ENCODE data around the gene MAPRE3. TPM values are rescaled to one million over a fixed set of nuclear protein-coding genes. Genes with fewer than 3 reads are reported as not detected.

Gene MAPRE3
- total and polyA plus RNA-seq, 2 donors (not counting 3 experiments of a cell fraction or from before 2014, with no cell fraction given): 4.4 to 6.1 TPM

DNA sequence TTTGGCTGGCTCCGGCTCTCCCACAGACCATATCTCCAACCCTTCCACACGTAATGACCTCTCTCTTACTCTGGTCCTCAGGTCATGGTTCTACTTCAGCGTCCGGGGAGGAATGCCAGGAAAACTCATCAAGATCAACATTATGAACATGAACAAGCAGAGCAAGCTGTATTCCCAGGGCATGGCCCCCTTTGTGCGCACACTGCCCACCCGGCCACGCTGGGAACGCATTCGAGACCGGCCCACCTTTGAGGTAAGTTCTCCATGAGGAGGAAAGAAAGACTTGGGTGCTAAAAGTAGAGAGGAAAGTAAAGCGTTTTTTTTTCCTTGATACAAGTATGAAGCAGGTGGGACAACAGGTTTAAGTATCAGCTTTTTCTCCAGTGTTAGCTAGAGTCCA is 82.9 kb downstream of the MAPRE3 start:
- no peak overlapping the region for H3K4me2 ChIP-seq (ENCODE audit: insufficient read depth, low read length)
- no peaks in the 10 kb centered on the region for H3K79me2 ChIP-seq (ENCODE audit: control insufficient read depth, insufficient read depth, low read length)
- H3K4me3 ChIP-seq (replicated peaks in 1 of 3; ENCODE audit: insufficient read depth in 1 of 3, low read depth in 1 of 3, low read length in 3 of 3): no peak overlapping the region
- intact Hi-C loops (cut with micrococcal nuclease) (no loop called here), dilution Hi-C loops (cut with MboI; ENCODE audit: extremely low pct_ligation_motif_present, low sequenced_read_pairs) (no loop called here)
- H3K9me1 ChIP-seq (replicated peaks; ENCODE audit: control insufficient read depth, extremely low read depth, insufficient read depth, low read length): no peaks in the 10 kb centered on the region
- H2AFZ ChIP-seq (ENCODE audit: low read depth, low read length): no peak overlapping the region
- H4K20me1 ChIP-seq (replicated peaks; ENCODE audit: control insufficient read depth, extremely low read depth, insufficient read depth, low read length): no peaks in the 10 kb centered on the region
- H3K27ac ChIP-seq (ENCODE audit: insufficient read depth, low read depth, low read length): no peak overlapping the region
- POLR2A ChIA-PET: no interaction called here
- no TSS peak for BruUV-seq (replicated peaks)
- CTCF ChIA-PET: interaction anchor here (3.8 to 5.9 kb wide), 2 partner anchors 19 to 92 kb away, joined by 25 to 34 read pairs; partner anchors contain the start of gene OST4
- FAIRE-seq (no peak), DNase-seq (ENCODE audit: low read depth, low spot score) (no peak)
- peaks cover 3 to 27% of the 10 kb centered on the region in 2 experiments for H3K36me3 ChIP-seq (ENCODE audit: control insufficient read depth in 2 of 2, extremely low read depth in 1 of 2, insufficient read depth in 2 of 2, low read length in 2 of 2)
- peaks cover 12% of the 10 kb centered on the region for H3K4me1 ChIP-seq (ENCODE audit: control insufficient read depth, extremely low read depth, insufficient read depth, low read length)
- TF ChIP-seq, protein P1, sequence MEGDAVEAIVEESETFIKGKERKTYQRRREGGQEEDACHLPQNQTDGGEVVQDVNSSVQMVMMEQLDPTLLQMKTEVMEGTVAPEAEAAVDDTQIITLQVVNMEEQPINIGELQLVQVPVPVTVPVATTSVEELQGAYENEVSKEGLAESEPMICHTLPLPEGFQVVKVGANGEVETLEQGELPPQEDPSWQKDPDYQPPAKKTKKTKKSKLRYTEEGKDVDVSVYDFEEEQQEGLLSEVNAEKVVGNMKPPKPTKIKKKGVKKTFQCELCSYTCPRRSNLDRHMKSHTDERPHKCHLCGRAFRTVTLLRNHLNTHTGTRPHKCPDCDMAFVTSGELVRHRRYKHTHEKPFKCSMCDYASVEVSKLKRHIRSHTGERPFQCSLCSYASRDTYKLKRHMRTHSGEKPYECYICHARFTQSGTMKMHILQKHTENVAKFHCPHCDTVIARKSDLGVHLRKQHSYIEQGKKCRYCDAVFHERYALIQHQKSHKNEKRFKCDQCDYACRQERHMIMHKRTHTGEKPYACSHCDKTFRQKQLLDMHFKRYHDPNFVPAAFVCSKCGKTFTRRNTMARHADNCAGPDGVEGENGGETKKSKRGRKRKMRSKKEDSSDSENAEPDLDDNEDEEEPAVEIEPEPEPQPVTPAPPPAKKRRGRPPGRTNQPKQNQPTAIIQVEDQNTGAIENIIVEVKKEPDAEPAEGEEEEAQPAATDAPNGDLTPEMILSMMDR (IDR thresholded peaks at IDR 0.05; ENCODE audit: extremely low read depth in 1 of 2, insufficient read depth in 1 of 2, low read depth in 1 of 2, low read length in 2 of 2): no peak
- TF ChIP-seq JUN (IDR thresholded peaks at IDR 0.05; ENCODE audit: borderline replicate concordance, insufficient read depth, insufficient read length, low read depth): no peak
- no peak overlapping the region for H3K9ac ChIP-seq (replicated peaks; ENCODE audit: extremely low read depth, insufficient read depth, low read length)
- H3K27me3 ChIP-seq (ENCODE audit: control insufficient read depth in 2 of 2, insufficient read depth in 2 of 2, low read length in 2 of 2): no peaks in the 10 kb centered on the region
- no peaks in the 10 kb centered on the region for H3K9me3 ChIP-seq (replicated peaks; ENCODE audit: control insufficient read depth, insufficient read depth, low read length)

DNA sequence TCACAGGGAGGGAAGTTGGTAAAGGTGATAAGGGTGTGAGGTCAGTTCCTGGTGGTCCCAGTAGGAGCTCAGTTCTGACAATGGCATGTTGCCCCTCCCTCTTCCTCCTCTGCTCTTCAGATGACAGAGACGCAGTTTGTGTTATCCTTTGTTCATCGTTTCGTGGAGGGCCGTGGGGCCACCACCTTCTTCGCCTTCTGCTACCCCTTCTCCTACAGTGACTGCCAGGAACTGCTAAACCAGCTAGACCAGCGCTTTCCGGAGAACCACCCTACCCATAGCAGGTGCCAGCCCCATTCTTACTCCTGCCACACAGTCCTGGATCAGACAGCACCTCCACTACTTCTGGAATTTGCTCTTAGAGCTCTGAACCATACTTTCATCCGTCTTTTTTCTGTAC is 83.3 kb downstream of the MAPRE3 start:
- DNase-seq (ENCODE audit: low read depth, low spot score): no peak
- Histone ChIP-seq H3K36me3 (ENCODE audit: control insufficient read depth in 2 of 2, extremely low read depth in 1 of 2, insufficient read depth in 2 of 2, low read length in 2 of 2) (peaks cover 3 to 28% of the 10 kb centered on the region in 2 experiments), H3K9ac (replicated peaks; ENCODE audit: extremely low read depth, insufficient read depth, low read length) (no peak overlapping the region), H3K9me1 (replicated peaks; ENCODE audit: control insufficient read depth, extremely low read depth, insufficient read depth, low read length) (no peaks in the 10 kb centered on the region), H3K4me1 (ENCODE audit: control insufficient read depth, extremely low read depth, insufficient read depth, low read length) (peaks cover 12% of the 10 kb centered on the region), H3K4me3 (replicated peaks in 1 of 3; ENCODE audit: insufficient read depth in 1 of 3, low read depth in 1 of 3, low read length in 3 of 3) (no peak overlapping the region), H3K27ac (ENCODE audit: insufficient read depth, low read depth, low read length) (no peak overlapping the region), H3K27me3 (ENCODE audit: control insufficient read depth in 2 of 2, insufficient read depth in 2 of 2, low read length in 2 of 2) (no peaks in the 10 kb centered on the region), H2AFZ (ENCODE audit: low read depth, low read length) (no peak overlapping the region), H3K79me2 (ENCODE audit: control insufficient read depth, insufficient read depth, low read length) (no peaks in the 10 kb centered on the region), H4K20me1 (replicated peaks; ENCODE audit: control insufficient read depth, extremely low read depth, insufficient read depth, low read length) (no peaks in the 10 kb centered on the region), H3K9me3 (replicated peaks; ENCODE audit: control insufficient read depth, insufficient read depth, low read length) (no peaks in the 10 kb centered on the region), H3K4me2 (ENCODE audit: insufficient read depth, low read length) (no peak overlapping the region)
- CTCF ChIA-PET: interaction anchor here (0.6 to 5.9 kb wide), 2 partner anchors 32 to 92 kb away, joined by 3 to 34 read pairs; no protein-coding TSS in a partner anchor
- POLR2A ChIA-PET: no interaction called here
- FAIRE-seq: no peak
- dilution Hi-C loops (cut with MboI; ENCODE audit: extremely low pct_ligation_motif_present, low sequenced_read_pairs): no loop called here
- TF ChIP-seq EZH2 (IDR thresholded peaks at IDR 0.05; ENCODE audit: borderline replicate concordance, low read depth, low read length, severe bottlenecking) (no peak), GATA2 (IDR thresholded peaks at IDR 0.05; ENCODE audit: insufficient read depth, insufficient read length, low read depth, low read length) (no peak), POLR2A (IDR thresholded peaks at IDR 0.05; ENCODE audit: low read depth, low read length) (no peak), POLR2AphosphoS5 (IDR thresholded peaks at IDR 0.05; ENCODE audit: insufficient read depth, low read depth, low read length) (no peak), MYC (IDR thresholded peaks at IDR 0.05; ENCODE audit: low read depth, low read length) (no peak), FOS (IDR thresholded peaks at IDR 0.05; ENCODE audit: borderline replicate concordance, insufficient read depth, low read length) (no peak), JUN (IDR thresholded peaks at IDR 0.05; ENCODE audit: borderline replicate concordance, insufficient read depth, insufficient read length, low read depth) (no peak)
- TF ChIP-seq, protein P2, sequence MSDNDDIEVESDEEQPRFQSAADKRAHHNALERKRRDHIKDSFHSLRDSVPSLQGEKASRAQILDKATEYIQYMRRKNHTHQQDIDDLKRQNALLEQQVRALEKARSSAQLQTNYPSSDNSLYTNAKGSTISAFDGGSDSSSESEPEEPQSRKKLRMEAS (IDR thresholded peaks at IDR 0.05; ENCODE audit: insufficient read depth, insufficient read length): no peak
- TF ChIP-seq, protein P1 (IDR thresholded peaks at IDR 0.05; ENCODE audit: extremely low read depth in 1 of 2, insufficient read depth in 1 of 2, low read depth in 1 of 2, low read length in 2 of 2): no peak
- intact Hi-C loops (cut with micrococcal nuclease): no loop called here
- BruUV-seq (replicated peaks): no TSS peak

Measured in endothelial cell of umbilical vein (primary cell).